ENCODE results near the gene ABCC11. TPM values are rescaled to one million over a fixed set of nuclear protein-coding genes. Genes with fewer than 3 reads are reported as not detected.
A peak's percentile ranks its signal among the peaks of the same experiment; 100 is the strongest.

Gene ABCC11
- total and polyA plus RNA-seq, 2 of the 13 experiments (the other 11 are each of a cell fraction or from before 2014, with no cell fraction given) = 1.0 to 1.4 TPM

GRCh38 chr16:48164907-48165715 lies 82.2 kb downstream of the ABCC11 start (continued):
- TF ChIP-seq, protein P1, sequence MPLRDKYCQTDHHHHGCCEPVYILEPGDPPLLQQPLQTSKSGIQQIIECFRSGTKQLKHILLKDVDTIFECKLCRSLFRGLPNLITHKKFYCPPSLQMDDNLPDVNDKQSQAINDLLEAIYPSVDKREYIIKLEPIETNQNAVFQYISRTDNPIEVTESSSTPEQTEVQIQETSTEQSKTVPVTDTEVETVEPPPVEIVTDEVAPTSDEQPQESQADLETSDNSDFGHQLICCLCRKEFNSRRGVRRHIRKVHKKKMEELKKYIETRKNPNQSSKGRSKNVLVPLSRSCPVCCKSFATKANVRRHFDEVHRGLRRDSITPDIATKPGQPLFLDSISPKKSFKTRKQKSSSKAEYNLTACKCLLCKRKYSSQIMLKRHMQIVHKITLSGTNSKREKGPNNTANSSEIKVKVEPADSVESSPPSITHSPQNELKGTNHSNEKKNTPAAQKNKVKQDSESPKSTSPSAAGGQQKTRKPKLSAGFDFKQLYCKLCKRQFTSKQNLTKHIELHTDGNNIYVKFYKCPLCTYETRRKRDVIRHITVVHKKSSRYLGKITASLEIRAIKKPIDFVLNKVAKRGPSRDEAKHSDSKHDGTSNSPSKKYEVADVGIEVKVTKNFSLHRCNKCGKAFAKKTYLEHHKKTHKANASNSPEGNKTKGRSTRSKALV (CRISPR knock-in tag; IDR thresholded peaks at IDR 0.05) = 0 out of 2 replicates have a peak, but pooled peaks have one; percentile 32
- TF ChIP-seq ARNT (IDR thresholded peaks at IDR 0.05) (no peak), TSC22D2 (CRISPR knock-in tag; IDR thresholded peaks at IDR 0.05; ENCODE audit: borderline replicate concordance) (no peak), ARHGAP35 (CRISPR knock-in tag; IDR thresholded peaks at IDR 0.05; ENCODE audit: borderline replicate concordance) (no peak), NCOR1 (IDR thresholded peaks at IDR 0.05; ENCODE audit: borderline replicate concordance, low read length) (no peak), ZNF605 (CRISPR knock-in tag; IDR thresholded peaks at IDR 0.05) (no peak), HIC2 (CRISPR knock-in tag; IDR thresholded peaks at IDR 0.05; ENCODE audit: low read depth) (peak; percentile 56; the same call in 1 of the 2 replicates), ZNF205 (CRISPR knock-in tag; IDR thresholded peaks at IDR 0.05) (no peak), EEA1 (CRISPR knock-in tag; IDR thresholded peaks at IDR 0.05; ENCODE audit: borderline replicate concordance) (0 out of 2 replicates have a peak, but pooled peaks have one; percentile 53), ZNF24 (IDR thresholded peaks at IDR 0.05) (no peak), ZNF44 (CRISPR knock-in tag; IDR thresholded peaks at IDR 0.05) (no peak), ZBTB14 (CRISPR knock-in tag; IDR thresholded peaks at IDR 0.05) (no peak), ZNF543 (CRISPR knock-in tag; IDR thresholded peaks at IDR 0.05) (peak; percentile 99), KDM4B (CRISPR knock-in tag; IDR thresholded peaks at IDR 0.05) (peak; percentile 39), ZEB1 (IDR thresholded peaks at IDR 0.05; ENCODE audit: insufficient replicate concordance, low read depth) (no peak), LBX2 (CRISPR knock-in tag; IDR thresholded peaks at IDR 0.05; ENCODE audit: borderline replicate concordance) (no peak), PHF5A (CRISPR knock-in tag; IDR thresholded peaks at IDR 0.05; ENCODE audit: low read depth, unreplicated experiment) (peak; percentile 50), ZNF549 (CRISPR knock-in tag; IDR thresholded peaks at IDR 0.05) (no peak), MAFG (CRISPR knock-in tag; IDR thresholded peaks at IDR 0.05) (no peak), CBFB (CRISPR knock-in tag; IDR thresholded peaks at IDR 0.05) (0 out of 2 replicates have a peak, but pooled peaks have one; percentile 39), HIVEP1 (CRISPR knock-in tag; IDR thresholded peaks at IDR 0.05) (no peak; the same call in 1 of the 2 replicates), ZNF790 (CRISPR knock-in tag; IDR thresholded peaks at IDR 0.05; ENCODE audit: borderline replicate concordance) (no peak)
- TF ChIP-seq, protein P2, sequence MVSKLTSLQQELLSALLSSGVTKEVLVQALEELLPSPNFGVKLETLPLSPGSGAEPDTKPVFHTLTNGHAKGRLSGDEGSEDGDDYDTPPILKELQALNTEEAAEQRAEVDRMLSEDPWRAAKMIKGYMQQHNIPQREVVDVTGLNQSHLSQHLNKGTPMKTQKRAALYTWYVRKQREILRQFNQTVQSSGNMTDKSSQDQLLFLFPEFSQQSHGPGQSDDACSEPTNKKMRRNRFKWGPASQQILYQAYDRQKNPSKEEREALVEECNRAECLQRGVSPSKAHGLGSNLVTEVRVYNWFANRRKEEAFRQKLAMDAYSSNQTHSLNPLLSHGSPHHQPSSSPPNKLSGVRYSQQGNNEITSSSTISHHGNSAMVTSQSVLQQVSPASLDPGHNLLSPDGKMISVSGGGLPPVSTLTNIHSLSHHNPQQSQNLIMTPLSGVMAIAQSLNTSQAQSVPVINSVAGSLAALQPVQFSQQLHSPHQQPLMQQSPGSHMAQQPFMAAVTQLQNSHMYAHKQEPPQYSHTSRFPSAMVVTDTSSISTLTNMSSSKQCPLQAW (CRISPR knock-in tag; IDR thresholded peaks at IDR 0.05) = no peak; the same call in 1 of the 2 replicates

Data from HepG2 (cell line).